Activated CD4-positive, CD25-positive, alpha-beta regulatory T cell treated with anti-CD3 and anti-CD28 coated beads, Interleukin-2, amount 50 U/mL, for 72 hours (primary cell): Measurements from ENCODE around the gene BCCIP.

Source experiments
- DNase-seq: peaks from one replicate; pipeline ENCODE4 v3.0.0; 2021

The BCCIP gene

DNA sequence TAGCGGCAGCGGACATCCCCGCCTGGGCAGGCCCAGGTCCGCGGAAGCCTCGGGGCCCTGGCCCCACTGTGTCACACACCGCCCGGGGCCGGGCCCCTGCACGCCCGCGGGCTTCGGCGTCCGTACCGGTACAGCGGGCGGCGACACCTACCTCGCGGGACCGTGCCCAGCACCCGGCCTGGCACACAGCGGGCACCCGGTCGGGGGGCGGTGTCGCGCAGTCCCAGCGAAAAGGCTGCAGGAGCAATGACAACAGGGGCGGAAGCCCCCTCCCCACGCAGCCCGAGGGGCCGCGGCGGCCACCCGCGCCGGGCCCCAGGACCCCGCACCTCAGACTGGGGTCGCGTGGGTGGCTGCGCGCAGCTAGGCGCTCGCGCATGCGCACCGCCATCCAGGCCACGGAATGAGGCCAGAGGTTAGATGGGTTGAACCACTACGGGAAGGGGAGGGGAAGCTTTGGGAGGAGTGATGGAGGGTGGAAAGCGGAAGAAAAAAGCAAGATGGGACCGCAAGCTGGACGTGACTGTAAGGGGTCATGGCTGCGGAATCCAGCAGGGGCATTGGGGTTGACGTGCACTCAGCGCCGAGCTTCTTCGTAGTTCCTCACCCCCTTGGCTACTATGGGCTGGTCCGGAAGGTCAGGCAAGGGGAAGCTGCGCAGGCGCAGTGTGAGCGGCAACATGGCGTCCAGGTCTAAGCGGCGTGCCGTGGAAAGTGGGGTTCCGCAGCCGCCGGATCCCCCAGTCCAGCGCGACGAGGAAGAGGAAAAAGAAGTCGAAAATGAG lies at the start of gene BCCIP, which contains the start of gene UROS:
TSS of gene BCCIP (plus strand) at position 669 of the 785 bp plus-strand sequence. CDS start at position 681, 12 bp downstream.
TSS of gene UROS (minus strand) at position 381 of the 785 bp plus-strand sequence. CDS start 6,759 bp downstream, outside the sequence.
- peak; percentile 91 for DNase-seq

DNA sequence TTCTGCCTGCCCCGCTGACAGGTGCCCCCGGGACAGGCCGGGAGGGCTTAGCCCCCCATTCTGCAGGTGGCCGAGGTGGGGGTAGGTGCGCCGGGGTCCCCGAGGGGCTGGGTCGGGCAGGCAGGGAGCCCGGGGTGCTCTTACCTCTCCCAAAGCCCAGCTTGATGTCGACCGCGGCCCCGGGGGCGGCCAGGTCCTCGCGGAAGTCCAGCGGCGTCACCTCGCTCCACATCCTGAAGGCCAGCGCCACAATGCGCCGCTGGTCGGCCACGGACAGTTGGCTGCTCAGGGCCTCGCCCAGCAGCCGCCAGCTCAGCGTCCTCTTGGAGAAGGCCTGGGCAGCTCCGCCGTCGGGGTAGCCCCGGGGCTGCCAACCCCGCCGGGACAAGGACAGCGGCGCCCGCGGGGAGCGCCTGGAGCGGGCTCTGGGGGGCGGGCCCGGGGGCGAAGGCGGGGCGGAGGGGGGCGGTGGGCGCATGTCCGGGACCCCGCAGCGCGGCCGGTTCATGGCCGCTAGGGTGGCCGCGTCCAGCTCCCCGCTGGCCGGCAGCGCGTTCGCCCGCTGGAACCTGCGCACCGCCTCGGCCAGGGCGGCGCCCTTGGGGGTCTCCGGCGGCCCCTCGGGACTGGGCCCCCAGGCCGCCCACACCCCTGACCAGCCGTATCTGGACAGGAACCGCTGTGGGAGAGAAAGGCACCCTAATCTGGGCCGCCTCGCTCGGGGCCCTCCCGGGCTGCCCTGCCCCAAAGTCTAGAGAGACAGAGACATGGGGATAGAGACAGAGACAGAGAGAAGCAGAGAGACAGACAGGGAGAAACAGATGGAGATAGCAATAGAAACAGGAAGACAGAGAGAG lies 49.4 kb upstream of the BCCIP start:
- DNase-seq = no peak

DNA sequence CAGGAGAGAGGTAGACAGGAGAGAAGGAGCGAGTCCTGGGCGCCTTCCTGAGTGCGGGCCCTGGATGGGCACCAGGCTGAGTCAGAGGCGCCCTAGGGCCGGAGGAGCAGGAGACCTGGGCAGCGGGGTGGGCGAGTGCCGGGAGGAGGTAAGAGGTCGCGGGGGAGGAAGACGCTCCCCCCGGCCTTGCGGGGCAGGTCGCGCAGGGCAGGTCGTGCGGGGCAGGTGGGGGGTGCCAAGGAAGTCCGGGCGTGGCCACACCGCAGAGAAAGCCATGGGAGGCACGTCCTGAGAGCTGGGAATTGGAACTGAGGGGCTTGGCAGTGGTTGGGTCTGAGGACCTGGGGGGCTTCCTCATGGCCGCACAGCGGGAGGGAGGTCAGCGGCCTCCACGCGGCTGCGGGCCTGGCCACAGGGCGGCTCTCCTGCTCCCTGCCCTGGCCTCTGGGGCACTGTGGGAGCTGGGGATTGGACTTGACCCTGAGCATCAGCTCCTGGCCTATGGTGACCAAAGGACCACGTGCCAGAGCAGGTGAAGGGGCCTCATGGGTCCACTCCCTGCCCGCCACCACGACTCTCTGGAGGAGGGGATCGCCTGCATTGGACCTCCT lies 48.7 kb upstream of the BCCIP start:
- DNase-seq = no peak

DNA sequence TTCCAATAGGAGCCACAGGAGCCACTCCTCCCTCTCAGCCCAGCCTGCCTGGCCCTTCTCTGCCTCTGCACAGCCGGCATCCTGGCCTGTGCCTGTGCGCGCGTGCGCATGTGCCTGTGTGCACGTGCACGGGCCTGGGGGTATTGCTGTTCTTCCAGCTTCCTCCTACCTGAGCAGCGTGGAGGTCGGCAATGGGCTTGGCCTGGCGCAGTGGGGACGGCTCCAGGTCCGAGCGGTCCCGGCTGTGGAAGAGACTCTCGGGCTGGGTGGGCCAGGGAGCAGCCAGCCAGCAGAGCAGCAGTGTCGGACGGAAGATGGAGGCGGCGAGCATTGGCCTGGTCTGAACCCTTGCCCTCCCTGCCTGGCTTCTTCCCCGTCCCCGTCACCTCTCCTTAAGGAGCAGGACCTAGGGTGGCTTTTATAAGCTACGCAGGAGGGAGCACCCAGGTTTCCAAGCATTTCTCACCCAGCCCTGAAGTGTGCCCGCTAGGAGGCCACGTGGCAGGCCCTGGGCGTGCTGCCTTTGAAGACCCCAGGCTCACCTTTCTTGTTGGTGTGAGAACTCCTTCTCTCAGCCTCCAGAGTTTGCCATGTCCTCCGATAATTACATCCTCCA lies 47.7 kb upstream of the BCCIP start, which contains the start of gene MMP21:
TSS of gene MMP21 (minus strand) at position 331 of the 616 bp plus-strand sequence. CDS start at position 331, 0 bp downstream.
- DNase-seq = no peak

DNA sequence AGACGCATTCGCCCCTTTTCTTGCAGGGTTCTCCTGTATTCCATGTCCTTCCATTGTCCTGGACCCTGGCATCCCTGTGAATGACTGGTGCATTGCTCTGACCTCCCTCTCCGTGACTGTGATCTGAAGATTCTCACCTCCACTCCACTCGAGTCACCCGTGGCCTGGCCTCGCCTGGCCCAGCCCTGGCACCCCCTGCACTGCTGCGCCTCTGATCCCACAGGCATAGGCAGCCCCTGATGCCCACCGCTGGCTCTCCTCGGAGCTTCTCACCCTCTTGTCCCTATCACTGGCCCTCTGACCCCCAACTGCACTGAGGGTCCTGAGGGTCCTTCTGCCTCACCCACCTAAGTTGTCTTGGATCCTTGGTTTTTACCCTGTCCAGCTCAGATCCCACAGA lies 45.5 kb upstream of the BCCIP start:
- DNase-seq = no peak

DNA sequence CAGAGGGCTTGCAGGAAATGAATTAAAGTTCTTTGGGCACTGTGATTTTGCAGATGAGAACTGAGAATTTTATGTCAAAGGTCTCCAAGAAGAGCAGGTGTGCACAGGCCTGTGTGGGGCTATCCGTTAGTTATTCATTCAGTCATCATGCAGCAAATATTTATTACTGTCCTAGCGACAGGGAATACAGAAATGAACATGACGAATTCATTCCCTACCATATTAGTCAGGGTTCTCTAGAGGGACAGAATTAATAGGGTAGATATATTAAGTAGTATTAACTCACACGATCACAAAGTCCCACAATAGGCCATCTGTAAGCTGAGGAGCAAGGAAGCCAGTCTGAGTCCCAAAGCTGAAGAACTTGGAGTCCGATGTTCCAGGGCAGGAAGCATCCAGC lies 44.8 kb upstream of the BCCIP start:
- no peak for DNase-seq

DNA sequence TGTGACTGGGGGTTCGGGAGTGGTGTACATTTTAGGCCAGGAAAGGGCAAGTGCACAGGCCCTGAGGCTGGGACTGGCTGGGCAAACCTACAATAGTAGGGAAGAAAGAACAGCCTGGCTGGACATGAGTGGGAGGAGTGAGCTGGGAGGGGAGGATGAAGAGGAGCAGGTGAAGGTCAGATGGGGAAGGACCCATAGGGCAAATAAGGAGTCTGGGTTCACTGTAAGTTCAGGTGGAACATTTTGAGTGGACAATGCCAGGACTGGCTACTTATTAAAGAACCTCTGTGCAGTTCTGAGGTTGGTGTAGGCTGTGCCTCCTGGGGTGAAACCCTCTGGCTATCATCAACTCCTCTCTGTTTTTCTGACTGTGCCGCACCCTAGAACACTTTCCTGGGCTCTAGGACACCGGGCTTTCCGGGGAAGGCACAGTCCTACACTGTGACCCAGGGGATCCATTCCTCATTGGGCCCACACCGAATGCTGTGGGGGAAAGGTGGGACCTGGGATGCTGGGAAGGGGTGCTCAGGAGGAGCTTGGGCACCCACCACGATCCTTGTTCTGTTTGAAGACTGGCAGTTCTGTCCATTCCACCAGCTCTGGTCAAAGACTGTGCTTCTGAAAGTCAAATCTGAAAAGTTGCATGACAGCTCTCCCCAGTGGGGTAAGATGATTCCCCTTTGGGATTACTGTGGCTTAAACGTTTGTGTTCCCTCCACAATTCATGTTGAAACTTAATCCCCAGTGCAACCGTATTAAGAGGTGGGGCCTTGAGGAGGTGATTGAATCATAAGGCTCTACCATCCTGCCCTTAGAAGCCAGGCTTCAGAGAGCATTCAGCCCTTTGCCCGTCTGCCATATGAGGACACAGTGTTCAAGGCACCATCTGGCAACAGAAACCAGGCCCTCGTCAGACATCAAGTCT lies 43.7 kb upstream of the BCCIP start:
- DNase-seq = no peak

DNA sequence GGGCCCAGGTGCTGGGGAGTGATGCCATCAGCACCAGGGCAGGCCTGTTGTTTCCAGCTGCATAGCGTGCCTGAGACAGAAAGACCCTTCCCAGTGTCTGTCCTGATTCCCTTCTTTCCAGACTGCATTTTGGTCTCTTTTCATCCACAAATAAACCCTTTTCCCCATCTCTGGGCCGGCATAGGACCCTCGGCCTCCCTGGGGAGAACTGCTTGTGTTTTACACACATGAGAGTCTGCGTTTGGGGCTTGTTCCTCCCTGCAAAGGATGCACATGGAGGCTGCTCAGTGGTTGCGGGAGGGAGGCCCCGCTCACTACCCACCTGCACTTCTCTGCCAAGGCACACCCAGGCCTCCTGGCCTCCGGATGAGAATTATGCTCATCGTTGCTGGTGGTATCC lies 42.0 kb upstream of the BCCIP start:
- DNase-seq = no peak

DNA sequence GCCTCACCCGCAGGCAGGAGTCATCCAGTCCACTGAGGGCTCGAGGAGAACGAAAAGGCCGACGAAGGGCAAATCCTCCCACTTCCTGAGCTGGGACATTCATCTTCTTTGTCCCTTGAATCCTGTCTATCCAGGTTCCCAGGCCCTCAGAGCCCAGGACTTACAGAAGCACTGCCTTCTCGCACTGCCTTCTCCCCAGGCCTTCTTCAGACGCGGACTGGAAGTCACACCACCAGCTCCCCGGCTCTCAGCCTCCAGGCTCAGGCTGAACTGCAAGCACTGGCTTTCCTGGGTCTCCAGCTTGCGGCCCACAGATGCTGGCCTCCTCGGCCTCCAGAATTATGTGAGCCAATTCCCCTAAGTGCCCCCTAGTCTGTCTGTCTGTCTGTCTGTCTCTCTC lies 41.3 kb upstream of the BCCIP start:
- no peak for DNase-seq

DNA sequence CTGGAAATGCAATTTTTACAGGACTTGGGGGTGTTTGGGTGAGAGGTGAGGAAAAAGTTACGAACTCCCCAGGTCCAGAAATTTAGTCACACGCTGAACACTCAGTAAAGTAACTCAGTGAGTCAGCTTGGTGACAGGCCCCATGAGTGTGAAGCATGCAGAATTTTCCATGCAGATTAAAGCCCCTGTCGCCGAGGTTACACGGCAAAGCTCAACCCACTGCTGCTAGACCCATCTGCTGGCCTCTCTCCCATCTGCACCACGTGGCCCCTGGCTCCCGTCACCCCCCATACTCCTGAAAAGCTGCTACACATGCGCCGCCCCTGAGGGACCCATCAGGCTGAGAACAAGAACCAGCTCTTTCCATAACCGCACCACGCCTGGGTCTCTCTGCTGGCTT lies 40.7 kb upstream of the BCCIP start:
- DNase-seq = no peak

DNA sequence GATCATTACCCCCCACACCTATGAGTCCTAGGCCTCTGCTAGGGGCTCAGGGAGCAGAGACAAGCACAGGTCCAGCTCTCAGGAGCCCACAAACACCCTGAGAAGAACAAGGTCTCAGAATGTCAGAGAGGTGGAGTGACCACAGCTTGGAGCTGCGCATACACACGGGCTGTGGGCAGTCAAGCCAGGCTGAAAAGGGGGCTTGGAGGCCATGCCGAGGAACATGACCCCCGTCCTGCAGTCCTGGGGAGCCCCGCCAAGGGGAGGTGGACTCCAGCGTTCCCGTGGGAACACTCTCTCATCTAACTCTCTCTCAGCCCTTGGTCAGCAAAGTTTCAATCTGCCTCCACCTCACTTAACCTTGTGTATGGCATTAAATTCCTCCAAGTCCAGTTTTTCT lies 39.9 kb upstream of the BCCIP start:
- no peak for DNase-seq

DNA sequence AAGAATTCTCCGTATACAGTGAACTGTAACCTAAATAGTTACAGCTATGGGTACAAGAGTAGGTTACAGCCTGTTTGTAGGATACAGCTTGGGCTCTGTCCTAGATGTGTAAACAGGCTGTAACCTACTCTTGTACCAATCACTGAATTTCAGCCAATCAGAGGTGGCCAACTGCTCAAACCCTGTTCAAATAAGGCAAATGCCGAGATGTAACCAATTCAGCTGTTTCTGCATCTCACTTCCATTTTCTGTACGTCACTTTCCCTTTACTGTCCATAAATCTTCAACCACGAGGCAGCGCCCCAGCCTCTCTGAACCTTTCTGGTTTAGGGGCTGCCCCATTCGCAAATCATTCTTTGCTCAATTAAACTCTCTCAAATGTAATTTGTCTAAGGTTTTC lies 39.4 kb upstream of the BCCIP start:
- DNase-seq = no peak

DNA sequence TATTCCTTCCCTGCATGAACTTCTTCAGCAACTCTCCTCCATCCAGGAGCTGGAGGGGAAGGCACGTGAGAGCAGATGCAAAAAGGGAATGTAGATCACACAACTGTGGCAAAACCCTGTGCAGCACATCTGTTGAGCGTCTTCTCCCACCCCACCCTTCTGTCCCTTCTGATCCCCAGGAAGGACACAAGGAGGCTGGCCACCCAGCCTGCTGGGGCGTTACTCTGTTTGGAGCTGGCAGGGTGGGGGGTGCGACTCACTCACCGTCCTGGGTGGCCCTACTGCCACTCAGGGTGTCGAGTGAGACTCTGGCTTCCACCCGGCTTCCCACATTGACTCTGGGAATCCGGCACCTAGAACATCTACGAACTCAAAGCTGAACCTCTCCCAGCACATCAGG lies 37.6 kb upstream of the BCCIP start:
- DNase-seq = no peak

DNA sequence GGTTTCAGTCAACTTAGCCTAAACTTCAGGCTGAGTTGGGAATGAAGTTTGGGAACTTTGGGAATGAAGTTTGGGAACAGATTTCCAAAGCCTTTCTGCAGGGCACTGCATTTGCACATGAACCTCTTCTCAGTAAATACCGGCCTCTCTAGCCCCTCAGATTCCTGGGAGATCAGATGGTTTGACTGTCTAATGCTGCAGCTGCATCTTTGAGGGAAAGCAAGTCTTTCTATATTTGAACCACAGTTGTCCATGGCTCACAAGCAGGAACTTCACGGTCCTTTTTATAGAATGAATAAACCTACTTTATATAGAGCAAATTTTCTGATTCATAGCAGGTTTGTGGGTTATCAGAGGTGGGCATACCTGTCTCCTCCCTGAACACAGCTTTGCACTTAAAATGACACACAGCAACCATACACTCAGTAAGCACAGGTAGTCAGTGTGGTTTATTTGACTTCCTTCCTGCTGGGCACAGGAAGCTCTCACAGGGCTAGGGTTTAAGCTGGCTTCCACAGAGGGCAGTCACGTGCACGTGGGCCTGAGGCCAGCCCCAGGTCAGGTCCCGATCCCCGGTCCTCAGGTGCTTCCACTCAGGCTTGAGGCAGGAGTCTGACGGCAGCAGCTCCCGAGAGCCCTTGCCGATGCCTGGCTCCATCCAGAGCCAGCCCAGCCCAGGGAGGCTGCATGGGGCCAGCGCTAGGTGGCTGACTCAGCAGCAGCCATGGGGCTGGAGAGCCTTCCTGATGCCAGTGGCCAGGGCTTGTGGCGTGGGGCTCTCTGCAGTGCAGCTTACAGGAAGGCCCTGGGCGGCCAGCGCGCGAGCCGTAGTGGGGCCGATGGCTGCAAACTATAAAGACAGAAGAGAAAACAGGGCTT lies 35.0 kb upstream of the BCCIP start:
- DNase-seq = no peak

DNA sequence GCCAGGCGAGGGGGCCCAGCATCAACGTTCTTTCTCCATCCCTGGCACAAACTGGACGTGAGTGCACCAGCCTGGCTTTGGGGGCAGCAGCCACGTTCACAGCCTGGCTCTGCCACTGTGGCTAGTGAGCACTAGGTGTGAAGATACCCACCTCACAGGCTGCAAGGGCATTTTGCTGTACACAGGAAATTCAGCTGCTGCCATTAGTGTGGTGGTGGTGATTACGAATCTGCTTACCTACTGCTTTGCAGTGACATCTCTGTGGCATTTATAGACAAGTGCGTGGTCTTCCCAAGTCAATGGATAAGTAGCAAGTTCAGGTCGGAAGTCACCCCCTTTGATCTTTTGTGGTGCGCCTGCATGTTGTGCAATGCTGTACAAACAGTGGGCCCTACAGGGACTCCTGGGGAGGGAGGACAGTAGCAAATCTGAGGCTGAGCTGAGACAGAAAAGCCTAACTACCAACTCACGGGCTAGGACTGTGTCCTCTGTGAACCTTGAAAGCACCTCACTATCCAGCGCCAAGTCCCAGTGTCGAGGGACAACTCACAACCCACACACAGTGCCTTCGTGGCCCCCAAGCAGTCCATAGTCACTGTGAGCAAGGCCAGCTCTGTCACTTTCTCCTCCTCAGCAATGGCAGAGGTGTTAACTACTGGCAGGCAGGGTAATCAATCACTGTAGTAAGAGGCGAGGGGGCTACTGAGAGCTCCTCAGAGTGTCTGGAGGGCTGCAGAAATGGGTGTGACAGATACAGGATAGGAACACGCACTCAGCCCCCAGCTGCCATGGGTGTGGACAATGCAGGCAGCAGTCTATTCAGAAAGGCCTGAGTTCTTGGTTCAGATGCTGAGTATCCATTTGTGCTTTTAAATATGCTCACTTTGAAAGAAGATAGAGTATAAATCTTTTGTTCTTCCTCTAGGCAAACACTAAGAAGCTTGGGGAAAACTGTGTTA lies 30.7 kb upstream of the BCCIP start:
- no peak for DNase-seq

DNA sequence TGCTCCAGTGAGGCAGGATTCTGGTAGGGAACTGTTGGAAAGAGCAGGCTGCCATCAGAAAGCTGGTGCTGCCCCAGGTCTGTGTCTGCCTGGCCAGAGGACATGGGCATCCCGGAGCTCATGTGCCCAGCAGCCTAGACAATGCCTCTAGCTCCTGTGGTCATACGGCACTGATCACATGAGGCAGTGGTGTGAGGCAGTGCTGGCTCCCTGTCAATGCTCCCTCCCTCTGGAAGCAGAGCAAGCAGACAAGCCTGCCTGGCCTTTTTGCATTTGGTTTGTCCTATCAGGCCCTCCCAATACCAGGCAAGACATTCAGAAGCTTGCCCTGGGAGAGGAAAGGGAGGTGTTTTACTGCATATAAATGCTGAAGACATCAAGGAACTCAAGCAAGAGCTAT lies 28.2 kb upstream of the BCCIP start:
- no peak for DNase-seq

DNA sequence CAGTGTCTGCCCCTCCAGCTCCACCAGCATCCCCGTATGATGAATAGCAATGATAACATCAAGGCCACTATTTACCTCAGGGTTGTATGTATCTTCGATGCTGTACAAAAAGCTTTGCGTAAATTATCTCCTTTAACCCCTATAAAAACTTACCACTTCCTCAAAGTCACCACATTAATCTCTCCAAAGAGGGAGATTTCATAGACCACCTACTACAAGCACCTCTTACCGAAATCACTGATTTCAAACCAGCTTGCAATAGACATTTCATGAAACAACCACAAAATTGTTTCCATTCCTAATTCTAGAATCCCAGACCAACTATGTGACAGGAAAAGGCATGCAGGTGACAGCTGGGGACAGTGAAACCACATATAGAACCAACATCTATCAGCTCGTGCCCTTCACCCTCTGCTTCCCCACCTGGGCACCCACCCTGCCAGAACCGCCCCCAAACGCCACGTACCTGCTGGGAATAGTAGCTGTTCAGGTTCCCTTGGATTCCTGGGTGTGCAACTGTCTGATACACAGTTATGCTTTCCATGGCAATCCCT lies 27.6 kb upstream of the BCCIP start:
- DNase-seq = no peak

DNA sequence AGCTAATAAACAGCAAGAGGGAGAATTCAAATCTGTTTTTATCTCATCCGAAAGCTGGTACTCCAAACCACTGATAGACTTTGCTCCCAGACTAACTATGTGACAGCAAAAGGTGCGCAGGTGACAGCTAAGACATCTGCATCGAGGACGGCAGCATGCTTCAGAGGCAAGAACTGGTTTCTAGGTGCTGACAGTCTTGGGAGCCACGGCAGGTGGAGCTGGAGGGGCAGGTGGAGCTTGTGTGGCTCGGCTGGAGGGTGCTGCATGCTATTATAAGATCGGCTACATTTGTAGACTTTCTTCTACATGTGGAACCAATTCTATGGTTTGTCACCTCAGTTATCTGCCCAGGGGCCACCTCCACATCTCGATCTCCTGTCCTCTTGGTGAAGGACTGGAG lies 25.9 kb upstream of the BCCIP start:
- DNase-seq = no peak

DNA sequence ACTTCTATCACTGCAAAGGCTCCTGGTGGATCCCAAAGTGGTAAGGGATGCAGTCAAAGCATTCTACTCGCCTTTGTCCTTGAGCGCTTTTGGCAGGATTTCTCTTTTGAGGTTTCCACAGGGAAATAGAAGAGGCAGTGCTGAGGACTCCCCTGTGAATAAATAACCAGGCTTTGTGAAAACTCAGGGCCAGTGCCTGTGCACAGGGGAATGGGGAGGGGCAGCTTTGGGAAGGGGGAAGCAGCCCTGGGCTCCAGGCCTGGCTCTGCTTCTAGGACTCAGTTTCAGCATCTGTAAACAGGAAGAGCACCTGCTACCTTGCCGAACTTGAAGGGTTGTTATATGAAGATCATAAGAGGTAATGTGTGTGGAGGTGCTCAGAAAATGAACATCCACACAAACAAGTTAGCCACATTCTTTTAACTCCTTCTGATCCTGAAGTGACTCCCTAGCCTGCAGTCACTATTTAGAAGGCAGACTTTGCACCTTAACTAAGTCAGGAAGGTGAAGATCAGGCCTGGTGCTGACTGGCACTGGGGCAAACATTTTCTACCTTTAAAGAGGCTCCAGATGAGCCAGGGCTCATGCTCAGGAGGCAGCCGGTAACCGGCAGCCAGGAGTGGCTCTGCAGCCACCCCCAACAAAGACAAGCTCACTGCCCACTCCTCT lies 25.2 kb upstream of the BCCIP start:
- DNase-seq = no peak
